GM12892 (cell line): Measurements from ENCODE around the gene HSPA12A.

ENCODE experiments used
- POLR2A ChIP-seq: IDR thresholded peaks from 2 replicates; pipeline ENCODE4 v1.6.1; 2011; ENCODE audit warnings: low read depth, low read length, control low read depth
- POLR2AphosphoS5 ChIP-seq: IDR thresholded peaks from 2 replicates; pipeline ENCODE4 v1.6.1; 2011; ENCODE audit warnings: low read depth, low read length, control low read depth
- TAF1 ChIP-seq: IDR thresholded peaks from 2 replicates; pipeline ENCODE4 v1.6.1; 2011; ENCODE audit warnings: low read depth, mild to moderate bottlenecking, control low read depth, low read length, borderline replicate concordance

DNA sequence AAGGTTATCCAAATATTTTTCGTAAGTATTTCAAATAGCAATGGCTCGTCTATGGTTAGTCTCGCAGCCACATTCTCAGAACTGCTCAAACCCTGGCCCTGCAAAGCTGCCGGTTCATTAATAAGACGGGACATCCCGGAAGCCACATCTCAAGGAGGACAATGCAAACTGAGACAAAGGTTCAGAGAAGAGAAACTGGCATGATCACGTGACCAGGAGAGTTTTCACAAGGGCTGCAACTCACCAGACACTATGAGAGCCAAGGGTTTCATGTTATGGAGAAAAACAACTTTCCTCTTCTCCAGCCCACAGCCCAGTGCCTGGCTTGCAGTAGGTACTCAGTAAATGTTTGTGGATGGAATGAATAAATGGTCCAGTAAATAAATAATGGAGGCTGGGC is 5.0 kb upstream of the HSPA12A start:
- TF ChIP-seq TAF1: no peak
- no peak for TF ChIP-seq POLR2AphosphoS5
- TF ChIP-seq POLR2A: no peak
